SU-DHL-6 (cell line): ENCODE data around the gene VIM.

Experiments used
- CTCF ChIP-seq: fragments of 200-600 bp; sonication (generic); IDR thresholded peaks from one replicate; pipeline ENCODE4 v1.5.1; 2017; ENCODE audit warnings: antibody characterized with exemption, mild to moderate bottlenecking, low read length, moderate library complexity; ENCODE audit not compliant: insufficient read depth, poor library complexity, severe bottlenecking
- EZH2phosphoT487 ChIP-seq: fragments of 200-600 bp; sonication (generic), shearing (Covaris generic); conservative IDR thresholded peaks from 2 replicates; pipeline ENCODE4 v1.6.1; 2018; ENCODE audit warnings: mild to moderate bottlenecking, antibody characterized with exemption, low read length, moderate library complexity, mixed read lengths

- TF ChIP-seq CTCF (no peak), EZH2phosphoT487 (no peak)
Measured at GRCh38 chr10:17272648-17273047, 44.6 kb downstream of the VIM start.
